Amygdala (tissue), 56 donors: Measurements from ENCODE around the gene FBXO42.

Experiments
- DNase-seq, 56 donors: peaks; one replicate each; lab custom pipeline; 2025; lab: John Stamatoyannopoulos, UW

Gene FBXO42

GRCh38 chr1:16334655-16335340 lies 17.5 kb downstream of the FBXO42 start:
- no peak for DNase-seq

GRCh38 chr1:16326833-16327404 lies 25.4 kb downstream of the FBXO42 start:
- DNase-seq = no peak

GRCh38 chr1:16324456-16324890 lies 27.8 kb downstream of the FBXO42 start:
- no peak for DNase-seq

GRCh38 chr1:16321176-16321867 lies 31.0 kb downstream of the FBXO42 start:
- no peak for DNase-seq

- peak in 6 of 56 donors; percentile 1 to 8 (median 4) for DNase-seq
Observed at GRCh38 chr1:16318555-16318954, 33.7 kb downstream of the FBXO42 start.

GRCh38 chr1:16315437-16315836 lies 36.8 kb downstream of the FBXO42 start:
- DNase-seq = no peak

- DNase-seq = no peak
Observed at GRCh38 chr1:16307222-16307621, 45.1 kb downstream of the FBXO42 start.

- DNase-seq = no peak
Observed at GRCh38 chr1:16302709-16303627, 49.3 kb downstream of the FBXO42 start.

GRCh38 chr1:16300436-16300835 lies 51.8 kb downstream of the FBXO42 start:
- DNase-seq = no peak

- no peak for DNase-seq
Observed at GRCh38 chr1:16298653-16299052, 53.6 kb downstream of the FBXO42 start.

GRCh38 chr1:16296643-16297042 lies 55.6 kb downstream of the FBXO42 start:
- no peak for DNase-seq

- no peak for DNase-seq
Observed at GRCh38 chr1:16294219-16295212, 57.8 kb downstream of the FBXO42 start.

GRCh38 chr1:16293538-16293937 lies 58.7 kb downstream of the FBXO42 start:
- DNase-seq = no peak

- no peak for DNase-seq
Observed at GRCh38 chr1:16292739-16293138, 59.5 kb downstream of the FBXO42 start.

GRCh38 chr1:16289959-16290358 lies 62.3 kb downstream of the FBXO42 start:
- no peak for DNase-seq

- DNase-seq = no peak
Observed at GRCh38 chr1:16286122-16286521, 66.2 kb downstream of the FBXO42 start.

GRCh38 chr1:16281765-16282164 lies 70.5 kb downstream of the FBXO42 start:
- DNase-seq = no peak

- DNase-seq = no peak
Observed at GRCh38 chr1:16279186-16279585, 73.1 kb downstream of the FBXO42 start.

GRCh38 chr1:16276302-16277030 lies 75.8 kb downstream of the FBXO42 start:
- no peak for DNase-seq
